Psoas muscle (tissue), 8 donors: Measurements from ENCODE around the gene PCDH9. TPM values are rescaled to one million over a fixed set of nuclear protein-coding genes. Genes with fewer than 3 reads are reported as not detected.
"Not testable (repeated sequence)": the region's sequence is repeated elsewhere in the genome, so short reads cannot be mapped to it uniquely, and the experiment has no call there.

Source experiments
- ATAC-seq, 4 donors: fragments of 200-7000 bp; cut with Tn5 transposase; one replicate each; pipeline ENCODE4 v1.9.1; 2020; ENCODE audit warnings: moderate library complexity in 3 of 4, mild to moderate bottlenecking in 2 of 4
- DNase-seq, 2 donors: peaks; one replicate each; pipeline ENCODE4 v3.0.0-alpha.2; 2020
- H3K27ac ChIP-seq: fragments of 200-600 bp; one replicate; pipeline ENCODE4 v1.8.0; 2022
- H3K27me3 ChIP-seq, 3 donors: fragments of 200-600 bp in 1 of 3; one replicate each; pipeline versions ENCODE4 v1.6.1 to v1.8.0; 2013 to 2022; ENCODE audit warnings: low read length in 2 of 3, mild to moderate bottlenecking in 2 of 3, moderate library complexity in 1 of 3; ENCODE audit not compliant: insufficient read depth in 3 of 3
- H3K36me3 ChIP-seq, 2 donors: fragments of 200-600 bp in 1 of 2; one replicate each; pipeline versions ENCODE4 v1.6.1 to v1.8.0; 2013 to 2022; ENCODE audit warnings: low read depth in 1 of 2, mild to moderate bottlenecking in 1 of 2, moderate library complexity in 1 of 2; ENCODE audit not compliant: insufficient read depth in 1 of 2
- H3K4me1 ChIP-seq: fragments of 200-600 bp; one replicate; pipeline ENCODE4 v1.8.0; 2022
- H3K4me3 ChIP-seq: fragments of 200-600 bp; one replicate; pipeline ENCODE4 v1.8.0; 2022; ENCODE audit warnings: mild to moderate bottlenecking
- H3K9me3 ChIP-seq: fragments of 200-600 bp; one replicate; pipeline ENCODE4 v1.8.0; 2022
- WGBS, 3 donors: extraction: QIAGEN DNeasy Blood & Tissue Kit; methylation state at CpG; one replicate each; pipeline versions ENCODE4 v1.1.6 to v1.1.7; 2013; 5-methylcytosine and 5-hydroxymethylcytosine counted together
- intact Hi-C, 2 donors: fragments of 100-400 bp; cut with DNase I; formaldehyde crosslinking; loops; one replicate each; pipeline versions ENCODE4 v1.11.0 to v1.14.2; 2022
- polyA plus RNA-seq, 3 donors: library from polyadenylated mRNA; stranded (reverse); fragments of 200-250 nt; gene quantifications; one replicate each; pipeline ENCODE4 v1.2.3, GENCODE V29; 2013
- total RNA-seq, 4 donors: library from RNA; stranded (reverse); fragmentation: NEBNext Ultra II Directional in 2 of 4; extraction: Animal tissue kit (Norgen Biotek cat#: 25700) in 2 of 4; gene quantifications; one replicate each; pipeline versions ENCODE4 v1.2.1 to v1.2.4, GENCODE V29; 2021 to 2023
- TF ChIP-seq, protein P1 (sequence below): fragments of 200-600 bp; IDR thresholded peaks from one replicate; pipeline ENCODE4 v1.8.0; 2022; ENCODE audit warnings: antibody characterized with exemption
- donor health status: healthy with polysubstance abuse.
- donor health status: DM: no; HTN: no; CAD: no; lungs with moderate emphysema.
- donor health status: Bipolar disorder and iron deficiency.
- donor health status: healthy.
- donor health status: DM: yes; HTN: yes; CAD: no.
- donor health status: DM: no; HTN: no; CAD: no.
- donor health status: DM: no; HTN: no; CAD: no.
- donor health status: DM: yes; HTN: yes; CAD: no.

The PCDH9 gene
- total and polyA plus RNA-seq, 7 donors: 0.27 to 4.9 (median 2.1) TPM

- DNase-seq (no peak), ATAC-seq (no peak)
- Histone ChIP-seq H3K4me1 (no peaks in the 10 kb centered on the region), H3K27me3 (no peaks in the 10 kb centered on the region), H3K4me3 (no peak overlapping the region), H3K27ac (no peak overlapping the region), H3K36me3 (no peaks in the 10 kb centered on the region), H3K9me3 (no peaks in the 10 kb centered on the region)
- WGBS, 3 donors: 38 to 47% (median 43%) methylated on average over 4 of the region's 4 CpGs
- TF ChIP-seq, protein P1, sequence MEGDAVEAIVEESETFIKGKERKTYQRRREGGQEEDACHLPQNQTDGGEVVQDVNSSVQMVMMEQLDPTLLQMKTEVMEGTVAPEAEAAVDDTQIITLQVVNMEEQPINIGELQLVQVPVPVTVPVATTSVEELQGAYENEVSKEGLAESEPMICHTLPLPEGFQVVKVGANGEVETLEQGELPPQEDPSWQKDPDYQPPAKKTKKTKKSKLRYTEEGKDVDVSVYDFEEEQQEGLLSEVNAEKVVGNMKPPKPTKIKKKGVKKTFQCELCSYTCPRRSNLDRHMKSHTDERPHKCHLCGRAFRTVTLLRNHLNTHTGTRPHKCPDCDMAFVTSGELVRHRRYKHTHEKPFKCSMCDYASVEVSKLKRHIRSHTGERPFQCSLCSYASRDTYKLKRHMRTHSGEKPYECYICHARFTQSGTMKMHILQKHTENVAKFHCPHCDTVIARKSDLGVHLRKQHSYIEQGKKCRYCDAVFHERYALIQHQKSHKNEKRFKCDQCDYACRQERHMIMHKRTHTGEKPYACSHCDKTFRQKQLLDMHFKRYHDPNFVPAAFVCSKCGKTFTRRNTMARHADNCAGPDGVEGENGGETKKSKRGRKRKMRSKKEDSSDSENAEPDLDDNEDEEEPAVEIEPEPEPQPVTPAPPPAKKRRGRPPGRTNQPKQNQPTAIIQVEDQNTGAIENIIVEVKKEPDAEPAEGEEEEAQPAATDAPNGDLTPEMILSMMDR: no peak
- intact Hi-C loops: no loop called here
Observed at GRCh38 chr13:66886264-66886663, 343.9 kb downstream of the PCDH9 start.

DNA sequence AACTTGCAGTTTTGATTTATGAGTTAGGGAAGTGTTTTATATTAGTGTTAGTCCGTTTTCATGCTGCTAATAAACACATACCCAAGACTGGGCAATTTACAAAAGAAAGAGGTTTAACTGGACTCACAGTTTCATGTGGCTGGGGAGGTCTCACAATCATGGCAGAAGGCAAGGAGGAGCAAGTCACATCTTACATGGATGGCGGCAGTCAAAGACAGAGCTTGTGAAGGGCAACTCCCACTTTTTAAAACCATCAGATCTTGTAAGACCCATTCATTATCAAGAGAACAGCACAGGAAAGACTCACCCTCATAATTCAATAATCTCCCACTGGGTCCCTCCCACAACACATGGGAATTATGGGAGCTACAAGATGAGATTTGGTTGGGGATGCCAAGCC lies 349.0 kb downstream of the PCDH9 start:
- H3K4me1 ChIP-seq, H3K9me3 ChIP-seq, DNase-seq, intact Hi-C loops, H3K27me3 ChIP-seq, H3K27ac ChIP-seq, H3K4me3 ChIP-seq, H3K36me3 ChIP-seq, ATAC-seq: not testable (repeated sequence)
- WGBS, 3 donors: 78 to 84% (median 80%) methylated on average over 2 of the region's 2 CpGs

GRCh38 chr13:66879988-66880387 lies 350.1 kb downstream of the PCDH9 start:
- ATAC-seq (no peak), DNase-seq (no peak)
- 69 to 79% (median 73%) methylated on average over 1 of the region's 1 CpG for WGBS, 3 donors
- Histone ChIP-seq H3K36me3 (no peaks in the 10 kb centered on the region), H3K27ac (no peak overlapping the region), H3K9me3 (no peaks in the 10 kb centered on the region), H3K4me1 (no peaks in the 10 kb centered on the region), H3K4me3 (no peak overlapping the region), H3K27me3 (no peaks in the 10 kb centered on the region)
- intact Hi-C loops: no loop called here
- TF ChIP-seq, protein P1: no peak

GRCh38 chr13:66875264-66875663 lies 354.9 kb downstream of the PCDH9 start:
- DNase-seq: no peak
- 57 to 61% (median 60%) methylated on average over 4 of the region's 4 CpGs for WGBS, 3 donors
- no peak for ATAC-seq
- Histone ChIP-seq H3K27ac (no peak overlapping the region), H3K27me3 (no peaks in the 10 kb centered on the region), H3K4me1 (no peaks in the 10 kb centered on the region), H3K9me3 (no peaks in the 10 kb centered on the region), H3K4me3 (no peak overlapping the region), H3K36me3 (no peaks in the 10 kb centered on the region)
- intact Hi-C loops: no loop called here
- TF ChIP-seq, protein P1: no peak

GRCh38 chr13:66864627-66865026 lies 365.5 kb downstream of the PCDH9 start:
- Histone ChIP-seq H3K9me3 (no peaks in the 10 kb centered on the region), H3K36me3 (no peaks in the 10 kb centered on the region), H3K4me1 (no peaks in the 10 kb centered on the region), H3K4me3 (no peak overlapping the region), H3K27ac (no peak overlapping the region), H3K27me3 (no peaks in the 10 kb centered on the region)
- WGBS, 3 donors: 6 to 16% (median 14%) methylated on average over 3 of the region's 3 CpGs
- ATAC-seq: no peak
- no peak for DNase-seq
- TF ChIP-seq, protein P1: no peak
- intact Hi-C loops: no loop called here
